ENCODE data around the gene DYNC1I2. TPM values are rescaled to one million over a fixed set of nuclear protein-coding genes. Genes with fewer than 3 reads are reported as not detected.

DYNC1I2 gene
- total and polyA plus RNA-seq, 2 donors (not counting 1 experiment from before 2014, with no cell fraction given) = 109 to 238 TPM

DNA sequence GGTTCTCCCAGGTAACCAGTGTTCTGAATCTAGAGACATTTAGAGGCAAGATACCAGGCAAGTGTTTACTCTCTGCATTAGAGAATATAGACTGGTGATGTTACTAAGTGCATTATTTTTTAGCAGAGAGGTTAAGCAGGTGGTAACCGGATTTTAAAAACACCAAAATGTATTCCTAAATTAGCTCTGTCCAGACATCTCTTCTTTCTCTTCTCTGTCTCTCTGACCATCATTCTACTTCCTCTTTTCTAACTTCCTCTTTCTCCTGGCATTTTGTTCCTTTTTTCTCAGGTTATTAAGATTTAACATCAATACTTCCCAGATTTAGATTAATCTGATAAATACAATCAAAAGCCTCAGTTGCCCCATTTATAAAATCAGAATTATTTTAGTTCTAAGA lies 31.7 kb upstream of the DYNC1I2 start:
- no peak for TF ChIP-seq CTCF (conservative IDR thresholded peaks at IDR 0.05 in 1 of 2, IDR thresholded peaks at IDR 0.05 in 1 of 2; ENCODE audit: low read depth in 1 of 2, low read length in 2 of 2)
- TF ChIP-seq EZH2 (IDR thresholded peaks at IDR 0.05; ENCODE audit: low read length, missing control alignments) = no peak
- Histone ChIP-seq H3K36me3 (ENCODE audit: control insufficient read depth, insufficient read depth, low read length) (no peaks in the 10 kb centered on the region), H3K4me3 (replicated peaks in 1 of 4; ENCODE audit: control extremely low read depth in 1 of 4, insufficient read depth in 1 of 4, low read depth in 3 of 4, low read length in 4 of 4) (no peak overlapping the region), H3K79me2 (ENCODE audit: control insufficient read depth, insufficient read depth, low read length) (no peaks in the 10 kb centered on the region), H3K27me3 (ENCODE audit: control insufficient read depth, insufficient read depth, low read length) (peaks cover 2% of the 10 kb centered on the region), H3K9ac (ENCODE audit: insufficient read depth, low read length) (no peak overlapping the region), H2AFZ (ENCODE audit: low read length) (no peak overlapping the region), H3K4me1 (ENCODE audit: control insufficient read depth, extremely low read depth, insufficient read depth, low read length) (peaks cover 2% of the 10 kb centered on the region), H3K4me2 (ENCODE audit: extremely low read depth, insufficient read depth, low read length) (no peak overlapping the region), H3K27ac (ENCODE audit: insufficient read depth, low read length) (no peak overlapping the region), H3K9me3 (ENCODE audit: control insufficient read depth, insufficient read depth, low read depth, low read length) (no peaks in the 10 kb centered on the region), H4K20me1 (ENCODE audit: control insufficient read depth, extremely low read depth, insufficient read depth, low read length) (no peaks in the 10 kb centered on the region)
- DNase-seq (ENCODE audit: low read depth in 2 of 2) = no peak

DNA sequence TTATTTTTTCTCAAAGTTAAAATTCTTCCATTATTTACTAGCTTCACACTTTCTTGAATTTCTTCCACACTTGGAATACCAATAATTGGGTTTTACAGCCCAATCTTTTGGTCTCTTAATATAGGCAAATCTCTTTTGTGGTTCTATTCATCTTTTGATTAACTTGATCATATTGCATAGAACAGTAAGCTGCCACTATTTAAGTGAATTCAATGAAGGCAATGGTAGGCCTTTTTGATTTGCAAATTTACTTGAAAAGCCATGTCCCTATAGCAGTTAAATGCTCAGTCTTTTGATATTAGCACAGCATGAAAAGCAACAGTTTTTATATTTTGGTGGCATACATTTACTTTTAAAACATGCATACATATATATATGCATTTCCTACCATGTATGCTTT lies 20.2 kb upstream of the DYNC1I2 start:
- no peaks in the 10 kb centered on the region for H4K20me1 ChIP-seq (ENCODE audit: control insufficient read depth, extremely low read depth, insufficient read depth, low read length)
- H3K4me1 ChIP-seq (ENCODE audit: control insufficient read depth, extremely low read depth, insufficient read depth, low read length) = no peaks in the 10 kb centered on the region
- TF ChIP-seq EZH2 (IDR thresholded peaks at IDR 0.05; ENCODE audit: low read length, missing control alignments) (no peak), CTCF (conservative IDR thresholded peaks at IDR 0.05 in 1 of 2, IDR thresholded peaks at IDR 0.05 in 1 of 2; ENCODE audit: low read depth in 1 of 2, low read length in 2 of 2) (no peak)

GRCh38 chr2:171668183-171668582 lies 19.1 kb upstream of the DYNC1I2 start:
- H4K20me1 ChIP-seq (ENCODE audit: control insufficient read depth, extremely low read depth, insufficient read depth, low read length) = no peaks in the 10 kb centered on the region
- no peaks in the 10 kb centered on the region for H3K79me2 ChIP-seq (ENCODE audit: control insufficient read depth, insufficient read depth, low read length)
- H3K27ac ChIP-seq (ENCODE audit: insufficient read depth, low read length) = no peak overlapping the region
- no peaks in the 10 kb centered on the region for H3K9me3 ChIP-seq (ENCODE audit: control insufficient read depth, insufficient read depth, low read depth, low read length)
- H3K4me2 ChIP-seq (ENCODE audit: extremely low read depth, insufficient read depth, low read length) = no peak overlapping the region
- peaks cover 2% of the 10 kb centered on the region for H3K27me3 ChIP-seq (ENCODE audit: control insufficient read depth, insufficient read depth, low read length)
- no peaks in the 10 kb centered on the region for H3K4me1 ChIP-seq (ENCODE audit: control insufficient read depth, extremely low read depth, insufficient read depth, low read length)
- H3K9ac ChIP-seq (ENCODE audit: insufficient read depth, low read length) = no peak overlapping the region
- no peak for DNase-seq (ENCODE audit: low read depth in 2 of 2)
- no peaks in the 10 kb centered on the region for H3K36me3 ChIP-seq (ENCODE audit: control insufficient read depth, insufficient read depth, low read length)
- no peak overlapping the region for H2AFZ ChIP-seq (ENCODE audit: low read length)
- TF ChIP-seq CTCF (conservative IDR thresholded peaks at IDR 0.05 in 1 of 2, IDR thresholded peaks at IDR 0.05 in 1 of 2; ENCODE audit: low read depth in 1 of 2, low read length in 2 of 2) (no peak), EZH2 (IDR thresholded peaks at IDR 0.05; ENCODE audit: low read length, missing control alignments) (no peak)
- H3K4me3 ChIP-seq (replicated peaks in 1 of 4; ENCODE audit: control extremely low read depth in 1 of 4, insufficient read depth in 1 of 4, low read depth in 3 of 4, low read length in 4 of 4) = no peak overlapping the region

More for the DNA sequence above, 20.2 kb upstream of the DYNC1I2 start:
- Histone ChIP-seq H3K4me3 (replicated peaks in 1 of 4; ENCODE audit: control extremely low read depth in 1 of 4, insufficient read depth in 1 of 4, low read depth in 3 of 4, low read length in 4 of 4) (no peak overlapping the region), H3K79me2 (ENCODE audit: control insufficient read depth, insufficient read depth, low read length) (no peaks in the 10 kb centered on the region), H2AFZ (ENCODE audit: low read length) (no peak overlapping the region), H3K9ac (ENCODE audit: insufficient read depth, low read length) (no peak overlapping the region), H3K4me2 (ENCODE audit: extremely low read depth, insufficient read depth, low read length) (no peak overlapping the region), H3K36me3 (ENCODE audit: control insufficient read depth, insufficient read depth, low read length) (no peaks in the 10 kb centered on the region), H3K27ac (ENCODE audit: insufficient read depth, low read length) (no peak overlapping the region), H3K9me3 (ENCODE audit: control insufficient read depth, insufficient read depth, low read depth, low read length) (no peaks in the 10 kb centered on the region), H3K27me3 (ENCODE audit: control insufficient read depth, insufficient read depth, low read length) (peaks cover 4% of the 10 kb centered on the region)
- DNase-seq (ENCODE audit: low read depth in 2 of 2) = no peak
